T-helper 2 cell treated with Interferon-gamma antibody and Interleukin-4, amounts not matched to agents 100 ng/mL and 5 ng/mL, for 36 hours (primary cell): Measurements from ENCODE around the gene DEFB128. TPM values are rescaled to one million over a fixed set of nuclear protein-coding genes. Genes with fewer than 3 reads are reported as not detected.
"Not testable (repeated sequence)": the region's sequence is repeated elsewhere in the genome, so short reads cannot be mapped to it uniquely, and the experiment has no call there.

ENCODE experiments used
- intact Hi-C: fragments of 100-400 bp; cut with micrococcal nuclease; formaldehyde crosslinking; loops from one replicate; pipeline ENCODE4 v1.15.1; 2023
- total RNA-seq: library from RNA; stranded (reverse); gene quantifications from 2 replicates; pipeline ENCODE4 v1.2.3, GENCODE V29; 2022

DEFB128 gene
- total RNA-seq: not detected in 2 replicates

DNA sequence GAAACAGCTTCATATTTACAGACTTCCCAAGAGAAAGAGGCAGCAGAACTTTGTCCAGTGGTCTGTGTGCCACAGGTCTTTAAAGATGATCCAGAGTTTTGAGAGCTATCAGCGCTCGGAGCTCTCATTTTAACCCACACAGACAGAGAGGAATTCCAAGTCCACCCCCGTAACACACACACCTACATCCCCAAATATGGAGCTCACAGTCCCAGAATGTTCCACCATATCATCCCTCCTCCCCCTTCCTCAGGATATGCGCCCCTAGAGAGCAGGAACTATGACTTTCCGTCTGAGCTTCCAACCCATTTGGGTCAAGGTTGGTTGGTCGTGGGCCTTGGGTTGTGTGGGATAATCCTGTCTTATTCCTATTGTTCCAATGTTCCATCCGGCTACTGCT, at the start of gene DEFB128:
Gene DEFB128 (minus strand): TSS at position 101 of the 400 bp plus-strand sequence. CDS start 88 bp downstream, at position 13.
- intact Hi-C loops: no loop called here

GRCh38 chr20:237929-238328, 48.4 kb upstream of the DEFB128 start:
- intact Hi-C loops: no loop called here

DNA sequence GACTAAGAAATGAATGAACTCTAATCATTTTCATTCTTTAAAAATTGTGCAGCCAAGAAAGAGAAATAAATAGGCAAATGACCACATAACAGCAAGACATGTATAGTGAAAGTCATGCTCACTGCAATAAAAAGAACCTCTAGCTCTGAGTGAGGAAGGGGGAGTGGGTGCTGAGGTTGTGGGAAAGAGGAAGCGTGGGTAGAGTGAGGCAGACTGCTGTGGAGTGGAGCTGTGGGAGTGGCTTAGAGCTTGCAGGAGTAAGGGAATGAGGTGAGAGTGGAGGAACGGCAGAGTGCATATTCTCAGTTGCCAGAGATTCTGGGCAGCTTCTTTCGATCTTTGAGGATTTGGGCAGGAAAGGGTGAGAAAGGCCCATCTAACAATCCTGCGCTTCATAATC, 48.0 kb upstream of the DEFB128 start:
- intact Hi-C loops: no loop called here

GRCh38 chr20:235891-236290, 46.4 kb upstream of the DEFB128 start:
- intact Hi-C loops: no loop called here

GRCh38 chr20:227439-228105, 38.1 kb upstream of the DEFB128 start:
- intact Hi-C loops: no loop called here

- intact Hi-C loops: no loop called here
Measured at GRCh38 chr20:226958-227357, 37.4 kb upstream of the DEFB128 start, which contains the start of gene DEFB129. DEFB129 (plus strand) TSS chr20:227258; CDS start chr20:227289, 31 bp downstream.

- intact Hi-C loops: not testable (repeated sequence)
Measured at GRCh38 chr20:225879-226278, 36.4 kb upstream of the DEFB128 start.

- intact Hi-C loops: no loop called here
Measured at GRCh38 chr20:221258-221830, 31.8 kb upstream of the DEFB128 start.

DNA sequence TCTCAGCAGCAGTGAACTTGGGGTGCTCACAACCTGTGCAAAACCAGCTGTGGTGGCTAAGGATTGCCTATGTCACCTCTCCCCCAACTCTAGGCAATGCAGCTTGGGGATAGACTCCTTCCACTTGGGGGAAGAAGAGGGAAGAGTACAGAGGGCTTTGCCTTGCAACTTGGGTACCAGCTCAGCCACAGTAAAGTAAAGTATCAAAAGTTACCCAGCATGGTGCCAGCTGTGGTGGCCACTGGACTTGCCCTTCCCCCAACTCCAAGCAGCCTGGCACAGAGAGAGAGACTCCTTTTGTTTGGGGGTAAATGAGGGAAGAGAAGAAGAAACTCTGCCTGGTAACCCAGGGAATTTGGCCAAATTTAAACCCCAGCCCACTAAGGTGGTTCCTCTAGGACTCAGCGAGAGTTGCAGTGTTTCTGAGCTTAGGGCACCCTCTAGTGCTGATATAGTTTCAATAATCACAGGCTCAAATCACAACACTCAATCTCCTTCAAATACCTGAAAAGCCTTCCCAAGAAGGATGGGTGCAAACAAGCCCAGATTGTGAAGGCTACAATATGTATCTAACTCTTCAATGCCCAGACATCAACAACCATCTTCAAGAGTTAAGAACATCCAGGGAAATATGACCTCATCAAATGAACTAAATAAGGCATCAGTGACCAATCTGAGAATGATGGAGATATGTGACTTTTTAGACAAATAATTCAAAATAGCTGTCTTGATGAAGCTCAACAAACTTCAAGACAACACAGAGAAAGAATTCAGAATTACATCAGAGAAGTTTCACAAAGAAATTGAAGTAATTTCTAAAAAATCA, 30.0 kb upstream of the DEFB128 start:
- intact Hi-C loops: no loop called here

DNA sequence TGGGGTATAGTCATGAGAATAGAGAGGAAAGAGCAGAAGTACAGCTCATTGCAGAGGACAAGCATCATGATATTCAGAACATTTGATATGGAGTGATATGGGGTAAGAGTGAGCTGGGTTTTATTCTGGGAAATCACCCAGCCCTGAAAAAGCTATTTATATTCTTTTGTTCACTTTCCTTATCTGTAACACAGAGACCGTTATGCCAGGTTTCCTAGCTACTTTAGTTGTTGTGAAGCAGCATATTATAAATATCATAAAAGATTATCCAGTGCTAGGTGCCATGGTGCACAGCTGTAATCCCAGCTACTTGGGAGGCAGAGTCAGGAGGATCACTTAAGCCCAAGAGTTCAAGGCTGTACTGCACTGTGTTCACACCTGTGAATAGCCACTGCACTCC, 27.8 kb upstream of the DEFB128 start:
- intact Hi-C loops: no loop called here

DNA sequence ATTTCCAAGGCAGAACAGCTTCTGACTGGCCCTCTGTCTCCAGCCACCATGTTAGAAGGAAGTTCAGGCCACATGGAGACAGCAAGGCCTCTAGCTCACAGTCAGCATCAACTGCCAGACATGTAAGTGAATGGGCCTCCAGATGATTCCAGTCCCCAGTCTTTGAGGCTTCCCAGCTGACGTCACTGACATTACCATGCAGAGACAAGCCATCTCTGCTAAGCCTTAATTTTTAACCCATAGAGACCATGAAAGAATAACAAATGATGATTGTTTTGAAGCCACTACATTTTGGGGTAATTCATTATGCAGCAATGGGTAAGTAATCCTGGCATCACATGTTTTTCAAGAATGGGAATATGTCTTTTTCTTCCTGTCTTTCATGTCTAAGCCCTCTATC, 26.3 kb upstream of the DEFB128 start:
- intact Hi-C loops: no loop called here

DNA sequence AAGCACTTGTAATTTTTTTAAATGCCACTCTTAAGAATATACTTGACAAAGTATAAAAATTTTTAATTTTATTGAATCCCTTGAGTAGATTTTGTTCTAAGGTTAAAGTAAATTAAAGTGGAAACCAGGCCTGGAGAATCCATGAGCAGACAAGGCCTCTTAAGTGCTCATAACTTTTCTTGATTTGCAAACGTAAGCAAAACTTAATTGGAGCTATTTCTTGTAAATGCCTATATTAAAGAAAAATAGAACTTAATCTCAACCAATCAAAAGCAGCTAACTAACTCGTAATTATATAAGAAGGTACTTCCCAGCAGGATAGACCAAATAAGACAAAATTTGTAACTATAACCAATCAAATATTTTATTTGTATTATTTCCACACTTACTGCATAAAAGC, 24.9 kb upstream of the DEFB128 start:
- intact Hi-C loops: no loop called here

DNA sequence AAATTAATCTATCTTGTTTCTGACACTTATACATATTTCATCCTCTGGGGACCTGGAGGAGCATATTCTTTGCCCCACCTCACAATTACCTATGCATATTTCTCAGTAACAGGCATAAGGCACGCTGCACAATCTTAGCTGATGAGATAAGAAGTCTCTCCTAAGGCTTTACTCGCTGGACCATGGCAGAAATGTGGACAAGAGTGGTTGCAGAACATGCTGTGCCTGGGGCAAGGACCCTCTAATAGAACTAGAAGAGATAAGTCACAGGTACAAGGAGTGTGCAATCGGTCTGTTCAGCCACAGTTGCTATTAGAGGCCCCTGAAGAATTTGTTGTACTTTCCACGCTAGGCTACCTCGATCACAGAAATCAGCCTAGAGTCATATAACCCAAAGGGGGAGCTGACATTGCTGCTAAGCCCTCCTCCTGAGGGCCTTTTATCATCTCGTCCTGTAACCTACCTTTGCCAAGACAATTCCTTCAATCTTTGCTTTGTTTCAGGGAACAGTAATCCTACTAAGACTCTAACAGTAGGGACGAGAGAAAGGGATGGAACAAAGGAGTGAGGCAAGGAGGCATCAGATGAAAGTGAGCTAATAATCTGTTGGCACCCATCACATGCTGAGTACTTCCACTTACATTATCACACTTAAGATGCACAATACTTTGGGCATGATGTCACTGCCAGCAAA, 21.4 kb upstream of the DEFB128 start:
- intact Hi-C loops: no loop called here

DNA sequence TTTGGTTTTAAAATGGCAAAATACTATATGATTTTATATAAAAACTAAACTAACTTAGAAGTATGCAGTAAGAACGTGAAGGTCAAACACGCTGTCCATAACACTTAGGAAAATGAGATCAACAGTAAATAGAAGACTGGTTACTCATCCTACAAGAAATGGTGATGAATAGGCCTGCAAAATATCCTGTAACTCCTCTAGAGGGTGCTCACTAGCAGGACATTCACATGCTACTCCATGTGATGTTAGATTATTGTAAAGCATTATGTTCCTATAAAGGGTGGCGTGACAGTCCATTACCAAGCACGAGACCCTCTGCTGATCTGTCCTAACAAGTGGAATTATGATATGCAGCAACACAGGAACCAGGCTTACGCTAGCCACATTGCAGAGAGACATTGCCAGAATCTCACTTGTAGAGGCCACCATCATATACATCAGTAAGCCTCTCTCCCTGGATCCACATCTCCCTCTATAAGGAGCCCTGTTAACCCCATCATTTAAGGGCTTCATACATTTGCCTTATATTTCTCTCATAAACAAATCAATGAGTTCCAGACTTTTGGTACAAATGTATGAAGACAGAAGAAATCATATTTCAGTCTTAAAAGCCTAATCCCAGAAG, 19.5 kb upstream of the DEFB128 start:
- intact Hi-C loops: loop anchor here (1.0 kb wide), 2 partner anchors 58 to 121 kb away; no protein-coding TSS in a partner anchor

DNA sequence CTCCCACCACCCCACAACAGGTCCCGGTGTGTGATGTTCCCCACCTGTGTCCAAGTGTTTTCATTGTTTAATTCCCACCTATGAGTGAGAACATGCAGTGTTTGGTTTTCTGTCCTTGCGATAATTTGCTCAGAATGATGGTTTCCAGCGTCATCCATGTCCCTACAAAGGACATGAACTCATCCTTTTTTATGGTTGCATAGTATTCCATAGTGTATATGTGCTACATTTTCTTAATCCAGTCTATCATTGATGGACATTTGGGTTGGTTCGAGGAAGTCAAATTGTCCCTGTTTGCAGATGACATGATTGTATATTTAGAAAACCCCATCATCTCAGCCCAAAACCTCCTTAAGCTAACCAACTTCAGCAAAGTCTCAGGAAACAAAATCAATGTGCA, 14.1 kb upstream of the DEFB128 start:
- intact Hi-C loops: not testable (repeated sequence)

DNA sequence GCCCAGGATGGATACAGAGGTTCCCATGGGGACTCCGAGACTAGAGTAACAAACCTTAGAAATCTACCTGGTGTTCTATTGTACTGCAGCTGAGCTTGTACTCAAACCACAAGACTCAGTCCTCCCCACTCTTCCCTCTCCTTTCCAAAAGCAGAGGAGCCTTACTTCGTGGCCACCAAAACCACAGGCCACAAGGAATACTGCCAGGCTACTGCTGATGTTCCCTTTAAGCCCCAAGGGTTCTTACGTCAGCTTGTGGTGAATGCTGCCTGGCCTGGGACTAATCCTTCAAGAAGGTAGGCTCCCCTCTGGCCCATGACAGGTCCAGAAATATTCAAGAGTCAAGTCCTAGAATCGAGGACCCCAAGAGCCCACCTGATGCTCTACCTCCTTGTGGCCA, 10.5 kb upstream of the DEFB128 start:
- intact Hi-C loops: no loop called here

DNA sequence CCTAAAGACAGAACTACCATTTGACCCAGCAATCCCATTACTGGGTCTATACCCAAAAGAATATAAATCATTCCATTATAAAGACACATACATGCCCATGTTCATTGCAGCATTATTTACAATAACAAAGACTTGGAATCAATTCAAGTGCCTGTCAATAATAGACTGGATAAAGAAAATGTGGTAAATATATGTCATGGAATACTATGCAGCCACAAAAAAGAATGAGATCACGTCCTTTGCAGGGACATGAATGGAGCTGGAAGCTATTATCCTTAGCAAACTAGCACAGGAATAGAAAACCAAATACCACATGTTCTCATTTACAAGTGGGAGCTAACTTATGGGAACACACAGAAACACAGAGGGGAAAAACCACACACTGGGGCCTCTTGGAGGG, 8.7 kb upstream of the DEFB128 start:
- intact Hi-C loops: no loop called here

- intact Hi-C loops: no loop called here
Measured at GRCh38 chr20:187733-188132, 1.8 kb downstream of the DEFB128 start.

GRCh38 chr20:184288-184687, 5.2 kb downstream of the DEFB128 start:
- intact Hi-C loops: no loop called here

DNA sequence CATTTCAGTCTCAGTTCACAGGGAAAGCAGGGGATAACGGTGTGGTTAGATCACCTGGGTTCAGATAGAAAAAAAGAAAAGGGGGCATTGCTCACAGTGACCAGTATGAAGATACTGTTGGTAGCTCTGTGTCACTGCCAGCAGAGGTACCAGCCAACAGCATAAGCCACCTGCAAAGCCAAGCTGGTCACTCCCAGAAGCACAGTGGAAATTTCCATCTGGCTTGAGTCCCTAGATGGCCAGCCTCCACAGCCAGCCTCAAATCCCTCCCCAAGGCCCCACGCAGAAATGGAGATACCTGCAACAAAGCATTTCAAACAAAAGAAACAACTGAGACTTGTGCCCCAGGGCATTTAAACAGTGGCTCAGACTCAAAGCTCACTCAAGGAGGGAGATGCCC, 20.6 kb downstream of the DEFB128 start:
- intact Hi-C loops: no loop called here

DNA sequence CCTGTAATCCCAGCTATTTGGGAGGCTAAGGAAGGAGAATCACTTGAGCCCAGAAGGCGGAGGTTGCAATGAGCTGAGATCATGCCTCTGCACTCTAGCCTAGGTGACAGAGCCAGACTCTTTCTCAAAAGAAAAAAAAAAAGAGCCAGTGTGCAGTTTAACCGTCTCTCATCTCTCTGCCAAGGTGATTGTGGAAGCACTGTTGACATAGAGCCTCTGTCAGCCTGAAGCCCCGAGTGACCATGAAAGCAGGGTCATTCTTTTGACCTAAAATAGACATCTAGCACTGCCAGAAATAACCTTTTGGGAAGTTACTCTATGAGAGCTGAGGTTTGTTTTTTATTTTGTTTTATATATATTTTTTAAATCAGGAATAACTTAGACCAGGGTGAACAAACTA, 24.9 kb downstream of the DEFB128 start:
- intact Hi-C loops: no loop called here
